H1 (cell line): Measurements from ENCODE around the gene SMIM1. TPM values are rescaled to one million over a fixed set of nuclear protein-coding genes. Genes with fewer than 3 reads are reported as not detected.

Experiments
- CTCF ChIA-PET: fragments of 300-600 bp; sonication (Branson Sonifier 250); formaldehyde crosslinking; loops from one replicate; lab custom pipeline; 2021; ENCODE audit not compliant: partially characterized antibody; lab: Charles Lee
- POLR2A ChIA-PET: fragments of 300-600 bp; sonication (Branson Sonifier 250); formaldehyde crosslinking; loops from one replicate; lab custom pipeline; 2021; ENCODE audit warnings: inconsistent platforms; ENCODE audit not compliant: partially characterized antibody; lab: Charles Lee
- DNase-seq, 2 experiments: peaks; one replicate each; pipeline versions ENCODE4 v3.0.0 to v3.0.0-alpha.2; 2010 to 2022; ENCODE audit warnings: low spot score in 2 of 2, low read depth in 1 of 2, mixed read lengths in 1 of 2
- FAIRE-seq: peaks from 2 replicates; lab custom pipeline; 2011; peaks lifted over from hg19 to GRCh38; lab: Jason Lieb, UNC
- H2AFZ ChIP-seq: 2 replicates; pipeline ENCODE4 v1.8.1; 2012; ENCODE audit warnings: low read length, inconsistent platforms
- H2AK5ac ChIP-seq: 2 replicates; pipeline ENCODE4 v1.6.1; 2013; ENCODE audit warnings: low read depth, low read length
- H2BK120ac ChIP-seq: replicated peaks from 2 replicates; pipeline ENCODE3; 2013; ENCODE audit warnings: low read depth, low read length, inconsistent platforms
- H2BK12ac ChIP-seq: 2 replicates; pipeline ENCODE4 v1.6.1; 2013; ENCODE audit warnings: low read depth, low read length
- H2BK15ac ChIP-seq: 2 replicates; pipeline ENCODE4 v1.6.1; 2013; ENCODE audit warnings: low read length
- H2BK20ac ChIP-seq: 2 replicates; pipeline ENCODE4 v1.6.1; 2013; ENCODE audit warnings: low read length
- H2BK5ac ChIP-seq: 2 replicates; pipeline ENCODE4 v1.6.1; 2013; ENCODE audit warnings: low read depth, low read length
- H3K14ac ChIP-seq: 2 replicates; pipeline ENCODE4 v1.6.1; 2013; ENCODE audit warnings: inconsistent platforms; ENCODE audit not compliant: insufficient read length
- H3K18ac ChIP-seq: 2 replicates; pipeline ENCODE4 v1.6.1; 2013; ENCODE audit warnings: low read length; ENCODE audit errors: extremely low read depth
- H3K23ac ChIP-seq: 2 replicates; pipeline ENCODE4 v1.6.1; 2013; ENCODE audit warnings: inconsistent platforms; ENCODE audit not compliant: insufficient read length
- H3K23me2 ChIP-seq: 2 replicates; pipeline ENCODE4 v1.6.1; 2013; ENCODE audit warnings: low read depth, low read length
- H3K27ac ChIP-seq: 2 replicates; pipeline ENCODE4 v1.6.1; 2011; ENCODE audit warnings: low read depth, low read length, inconsistent platforms
- H3K27me3 ChIP-seq, 4 experiments: replicated peaks in 1 of 4; 1 replicate in 1 of 4; 2 replicates in 3 of 4; pipeline versions ENCODE4 v1.6.1 to v1.8.1; 2011 to 2013; ENCODE audit warnings: low read length in 3 of 4, mild to moderate bottlenecking in 3 of 4, inconsistent platforms in 2 of 4, mixed read lengths in 2 of 4, moderate library complexity in 1 of 4; ENCODE audit not compliant: control insufficient read depth in 3 of 4, insufficient read depth in 3 of 4; ENCODE audit errors: extremely low read depth in 1 of 4
- H3K36me3 ChIP-seq, 4 experiments: 2 replicates each; pipeline versions ENCODE4 v1.6.1 to v1.8.1; 2011 to 2013; ENCODE audit warnings: mild to moderate bottlenecking in 4 of 4, low read length in 3 of 4, moderate library complexity in 2 of 4, control low read depth in 1 of 4, inconsistent platforms in 1 of 4; ENCODE audit not compliant: insufficient read depth in 4 of 4, control insufficient read depth in 2 of 4
- H3K4ac ChIP-seq: replicated peaks from 2 replicates; pipeline ENCODE3; 2013; ENCODE audit warnings: low read length, low read depth, mixed read lengths, inconsistent platforms; ENCODE audit not compliant: insufficient read length
- H3K4me1 ChIP-seq, 4 experiments: replicated peaks in 1 of 4; 1 replicate in 1 of 4; 2 replicates in 3 of 4; pipeline versions ENCODE4 v1.6.1 to v1.8.1; 2011 to 2013; ENCODE audit warnings: low read length in 3 of 4, inconsistent platforms in 2 of 4, mixed read lengths in 1 of 4; ENCODE audit not compliant: insufficient read depth in 4 of 4, control insufficient read depth in 3 of 4
- H3K4me2 ChIP-seq, 2 experiments: 2 replicates each; pipeline versions ENCODE4 v1.6.1 to v1.8.1; 2011 to 2013; ENCODE audit warnings: low read depth in 2 of 2, low read length in 2 of 2, control low read depth in 1 of 2, inconsistent platforms in 1 of 2, mild to moderate bottlenecking in 1 of 2; ENCODE audit not compliant: insufficient read depth in 1 of 2
- H3K4me3 ChIP-seq, 4 experiments: fragments of 200-600, 300-600 bp in 1 of 4; sonication (generic), shearing (Covaris generic), sonication (Bioruptor Twin) in 1 of 4; 2 replicates each; pipeline versions ENCODE4 v1.5.1 to v1.8.1; 2011 to 2016; ENCODE audit warnings: low read length in 4 of 4, low read depth in 3 of 4, control low read depth in 2 of 4, inconsistent platforms in 2 of 4, mild to moderate bottlenecking in 2 of 4, mixed read lengths in 1 of 4, moderate library complexity in 1 of 4; ENCODE audit not compliant: insufficient read depth in 2 of 4; ENCODE audit errors: extremely low read depth in 1 of 4
- H3K56ac ChIP-seq: replicated peaks from 2 replicates; pipeline ENCODE3; 2013; ENCODE audit warnings: low read depth, mild to moderate bottlenecking, mixed read lengths, low read length, inconsistent platforms; ENCODE audit not compliant: insufficient read length
- H3K79me1 ChIP-seq: 2 replicates; pipeline ENCODE4 v1.6.1; 2013; ENCODE audit warnings: low read depth, low read length, control low read depth
- H3K79me2 ChIP-seq, 2 experiments: 2 replicates each; pipeline versions ENCODE4 v1.6.1 to v1.8.1; 2012 to 2013; ENCODE audit warnings: low read length in 2 of 2, mild to moderate bottlenecking in 2 of 2, inconsistent platforms in 1 of 2; ENCODE audit not compliant: insufficient read depth in 2 of 2, control insufficient read depth in 1 of 2
- H3K9ac ChIP-seq, 4 experiments: replicated peaks in 1 of 4; 1 replicate in 1 of 4; 2 replicates in 3 of 4; pipeline versions ENCODE4 v1.6.1 to v1.8.1; 2011 to 2013; ENCODE audit warnings: low read depth in 3 of 4, low read length in 3 of 4, control low read depth in 2 of 4, mild to moderate bottlenecking in 2 of 4, moderate library complexity in 2 of 4, inconsistent platforms in 1 of 4; ENCODE audit errors: extremely low read depth in 1 of 4
- H3K9me3 ChIP-seq, 2 experiments: 2 replicates each; pipeline versions ENCODE4 v1.6.1 to v1.8.1; 2012 to 2013; ENCODE audit warnings: mild to moderate bottlenecking in 2 of 2, moderate library complexity in 2 of 2, control low read depth in 1 of 2, inconsistent platforms in 1 of 2, low read depth in 1 of 2, low read length in 1 of 2, mixed read lengths in 1 of 2; ENCODE audit not compliant: insufficient read depth in 2 of 2
- H4K20me1 ChIP-seq, 2 experiments: replicated peaks in 1 of 2; 2 replicates each; pipeline versions ENCODE3 to v1.8.1; 2011 to 2013; ENCODE audit warnings: inconsistent platforms in 2 of 2, low read length in 2 of 2, mild to moderate bottlenecking in 1 of 2; ENCODE audit not compliant: insufficient read depth in 2 of 2, control insufficient read depth in 1 of 2
- H4K5ac ChIP-seq: 2 replicates; pipeline ENCODE4 v1.6.1; 2013; ENCODE audit warnings: low read length, low read depth, mixed read lengths, inconsistent platforms; ENCODE audit not compliant: insufficient read length
- H4K8ac ChIP-seq: 2 replicates; pipeline ENCODE4 v1.8.0; 2013; ENCODE audit warnings: mild to moderate bottlenecking, moderate library complexity, low read length, inconsistent platforms; ENCODE audit not compliant: insufficient read depth; ENCODE audit errors: extremely low read depth
- H4K91ac ChIP-seq: replicated peaks from 2 replicates; pipeline ENCODE3; 2013; ENCODE audit warnings: low read length, mixed read lengths, inconsistent platforms; ENCODE audit not compliant: insufficient read length
- MAX ChIP-seq: IDR thresholded peaks from 2 replicates; pipeline ENCODE4 v1.6.1; 2012; ENCODE audit warnings: inconsistent platforms
- TBP ChIP-seq: IDR thresholded peaks from 2 replicates; pipeline ENCODE4 v1.6.1; 2011; ENCODE audit warnings: low read depth, low read length, improper control_type of control experiment
- YY1 ChIP-seq: IDR thresholded peaks from 2 replicates; pipeline ENCODE4 v1.6.1; 2011; ENCODE audit warnings: low read depth, mild to moderate bottlenecking, low read length
- WGBS, 2 experiments: shearing (Covaris generic) in 1 of 2; methylation state at CpG; one replicate each; pipeline versions ENCODE4 v1.1.6 to v1.1.7; 2013 to 2015; ENCODE audit warnings: low lambda C conversion rate in 2 of 2, mixed read lengths in 2 of 2, inconsistent platforms in 1 of 2, low coverage in 1 of 2, missing lambda C conversion rate in 1 of 2; ENCODE audit not compliant: insufficient replicate concordance in 2 of 2, insufficient coverage in 1 of 2, insufficient read length in 1 of 2; ENCODE audit errors: extremely low coverage in 1 of 2, missing lambda C conversion rate in 1 of 2; 5-methylcytosine and 5-hydroxymethylcytosine counted together
- polyA plus RNA-seq, 7 experiments: library from polyadenylated mRNA; depleted of rRNA in 3 of 7; stranded (reverse) in 5 of 7; unstranded in 2 of 7; fragments of >200 nt in 5 of 7; fragments of 200-250 nt in 2 of 7; gene quantifications; 1 replicate in 5 of 7; 2 replicates in 1 of 7; 4 replicates in 1 of 7; pipeline versions ENCODE4 v1.2.1 to v1.2.3, GENCODE V29; 2011 to 2013; ENCODE audit warnings: missing spikeins in 2 of 7, mixed read lengths in 2 of 7
- total RNA-seq: library from RNA; stranded (reverse); fragmentation: NEBNext Ultra II Directional; extraction: Animal tissue kit (Norgen Biotek cat#: 25700); gene quantifications from 2 replicates; pipeline ENCODE4 v1.2.1, GENCODE V29; 2021

Gene SMIM1
- total and polyA plus RNA-seq, 2 of the 8 experiments (the other 6 are each of a cell fraction or from before 2014, with no cell fraction given) = 7.7 to 9.7 TPM

- Histone ChIP-seq H3K4me1 (peaks cover 0 to 35% (median 13%) of the 10 kb centered on the region in 4 experiments; a peak in 6 of 7 replicates), H3K4me2 (peak overlapping the region; percentile 76 to 95), H3K36me3 (no peaks in the 10 kb centered on the region), H4K91ac (no peak overlapping the region), H3K79me2 (no peaks in the 10 kb centered on the region), H3K9ac (peak overlapping the region in 2 of 4 experiments; percentile 23 to 29; a peak in 3 of 7 replicates), H2BK5ac (no peak overlapping the region), H4K20me1 (peaks cover 0 to 8% of the 10 kb centered on the region in 2 experiments), H4K8ac (peak overlapping the region; percentile 45; the same call in 1 of the 2 replicates), H2BK120ac (no peak overlapping the region), H3K27me3 (no peaks in the 10 kb centered on the region; a peak in 1 of 7 replicates), H3K27ac (no peak overlapping the region), H2AFZ (peak overlapping the region; percentile 66; the same call in 1 of the 2 replicates), H3K79me1 (no peaks in the 10 kb centered on the region), H3K23me2 (peaks cover 11% of the 10 kb centered on the region; the same call in 1 of the 2 replicates), H2BK20ac (no peak overlapping the region), H3K4ac (no peak overlapping the region), H3K14ac (no peak overlapping the region), H4K5ac (peak overlapping the region; percentile 29), H2AK5ac (no peak overlapping the region), H2BK12ac (no peak overlapping the region), H3K4me3 (peak overlapping the region; percentile 52 to 81 (median 56)), H3K56ac (no peak overlapping the region), H3K18ac (peak overlapping the region; percentile 32), H3K23ac (no peak overlapping the region), H2BK15ac (0 out of 2 replicates have a peak overlapping the region, but pooled peaks have one; percentile 29), H3K9me3 (peaks cover 0 to 4% of the 10 kb centered on the region in 2 experiments; a peak in 1 of 4 replicates)
- POLR2A ChIA-PET = interaction anchor here (1.0 to 2.5 kb wide), 3 partner anchors 12 to 21 kb away, joined by 4 to 10 read pairs (median 7); partner anchors contain the start of gene CCDC27
- peak; percentile 77 to 94 for DNase-seq
- 3% methylated on average over 30 of the region's 61 CpGs; no CpG with 5 or more reads in 1 of the 2 experiments for WGBS, 2 experiments
- CTCF ChIA-PET = interaction anchor here (0.9 to 1.1 kb wide), 2 partner anchors 13 to 24 kb away, joined by 3 to 5 read pairs; no protein-coding TSS in a partner anchor
- FAIRE-seq = no peak
- peak; percentile 87 for TF ChIP-seq MAX
- no peak for TF ChIP-seq YY1
- TF ChIP-seq TBP = no peak
These were observed 378 bp upstream of the SMIM1 start for GRCh38 chr1:3772027-3772714.
